Activated T-helper 1 cell treated with Interleukin-2 at 50 U/mL for 16 hours (primary cell): Measurements from ENCODE around the gene KCTD21.
"Not testable (repeated sequence)": the region's sequence is repeated elsewhere in the genome, so short reads cannot be mapped to it uniquely, and the experiment has no call there.

ENCODE experiments used
- DNase-seq: peaks from one replicate; pipeline ENCODE4 v3.0.0-alpha.2; 2020; ENCODE audit warnings: low read depth

Gene KCTD21

GRCh38 chr11:78175862-78176261 lies 12.6 kb downstream of the KCTD21 start:
- DNase-seq: not testable (repeated sequence)

GRCh38 chr11:78171951-78172350 lies 16.5 kb downstream of the KCTD21 start:
- DNase-seq: no peak

GRCh38 chr11:78170874-78171549 lies 17.4 kb downstream of the KCTD21 start:
- DNase-seq: no peak

- DNase-seq: no peak
These were observed 18.0 kb downstream of the KCTD21 start for GRCh38 chr11:78170413-78170812.

- DNase-seq: no peak
These were observed 19.6 kb downstream of the KCTD21 start for GRCh38 chr11:78168539-78169477.

- DNase-seq: no peak
These were observed 21.5 kb downstream of the KCTD21 start for GRCh38 chr11:78166855-78167469.

GRCh38 chr11:78164471-78164870 lies 24.0 kb downstream of the KCTD21 start:
- no peak for DNase-seq

GRCh38 chr11:78163828-78164227 lies 24.6 kb downstream of the KCTD21 start:
- DNase-seq: no peak

GRCh38 chr11:78161962-78162371 lies 26.5 kb downstream of the KCTD21 start:
- DNase-seq: no peak

- DNase-seq: no peak
These were observed 27.1 kb downstream of the KCTD21 start for GRCh38 chr11:78161346-78161745.

- DNase-seq: no peak
These were observed 27.9 kb downstream of the KCTD21 start for GRCh38 chr11:78160557-78160956.

- DNase-seq: no peak
These were observed 29.3 kb downstream of the KCTD21 start for GRCh38 chr11:78158987-78159652.

- no peak for DNase-seq
These were observed 32.1 kb downstream of the KCTD21 start for GRCh38 chr11:78156127-78156844.

GRCh38 chr11:78151804-78152203 lies 36.6 kb downstream of the KCTD21 start:
- DNase-seq: no peak

GRCh38 chr11:78150754-78151153 lies 37.7 kb downstream of the KCTD21 start:
- no peak for DNase-seq

GRCh38 chr11:78150346-78150745 lies 38.1 kb downstream of the KCTD21 start:
- DNase-seq: no peak

- DNase-seq: no peak
These were observed 38.8 kb downstream of the KCTD21 start for GRCh38 chr11:78149646-78150045.

- DNase-seq: no peak
These were observed 40.6 kb downstream of the KCTD21 start for GRCh38 chr11:78147807-78148206.

GRCh38 chr11:78145511-78146025 lies 42.9 kb downstream of the KCTD21 start:
- no peak for DNase-seq

- no peak for DNase-seq
These were observed 47.9 kb downstream of the KCTD21 start for GRCh38 chr11:78140392-78141077.
